ENCODE measurements around the gene SLC4A8.

Gene SLC4A8

DNA sequence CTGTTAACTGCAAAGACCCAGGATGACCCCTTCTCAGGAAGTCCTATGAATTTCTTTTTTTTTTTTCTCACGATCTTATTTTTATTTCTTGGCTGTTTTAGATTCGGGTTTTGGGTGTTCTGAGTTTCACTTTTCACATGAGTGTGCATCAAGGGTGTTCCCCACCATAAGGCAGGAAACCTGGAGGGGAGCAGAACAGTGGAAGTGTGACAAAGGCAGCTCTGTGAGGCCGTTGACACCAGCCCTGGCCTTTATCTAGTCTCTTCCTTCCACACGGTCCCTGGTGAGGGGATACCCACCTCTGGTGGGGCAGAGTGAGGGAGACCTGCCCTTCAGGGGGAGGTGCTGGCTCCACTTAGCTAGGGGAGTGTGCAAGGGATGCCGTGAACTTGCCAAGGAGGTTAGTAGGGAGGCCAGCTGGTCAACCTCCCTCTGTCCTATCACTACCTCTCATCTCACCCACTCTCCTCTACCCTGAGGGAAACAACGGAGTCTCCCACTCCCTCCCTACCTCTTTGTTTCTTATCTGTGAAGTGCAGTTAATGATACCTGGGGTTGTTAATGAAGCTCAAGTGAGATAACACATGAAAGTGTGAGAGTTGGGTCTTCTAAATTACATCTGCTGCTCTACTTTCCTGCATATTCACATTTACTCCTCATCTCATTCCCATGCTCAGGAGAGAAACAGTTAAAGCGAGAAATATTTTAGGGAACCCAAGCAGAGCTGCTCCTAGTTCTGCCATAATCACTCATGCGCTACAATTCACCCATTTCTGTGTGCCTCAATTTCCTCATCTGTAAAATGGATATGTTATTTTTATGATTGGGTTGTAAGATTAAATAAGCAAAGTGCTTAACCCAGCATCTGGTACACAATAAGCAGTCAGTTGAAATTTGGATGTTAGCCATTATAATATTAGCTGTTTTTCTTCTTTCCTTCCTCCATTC lies 29.1 kb upstream of the SLC4A8 start:
- peak; percentile 88 for DNase-seq (ENCODE audit: low spot score)

DNA sequence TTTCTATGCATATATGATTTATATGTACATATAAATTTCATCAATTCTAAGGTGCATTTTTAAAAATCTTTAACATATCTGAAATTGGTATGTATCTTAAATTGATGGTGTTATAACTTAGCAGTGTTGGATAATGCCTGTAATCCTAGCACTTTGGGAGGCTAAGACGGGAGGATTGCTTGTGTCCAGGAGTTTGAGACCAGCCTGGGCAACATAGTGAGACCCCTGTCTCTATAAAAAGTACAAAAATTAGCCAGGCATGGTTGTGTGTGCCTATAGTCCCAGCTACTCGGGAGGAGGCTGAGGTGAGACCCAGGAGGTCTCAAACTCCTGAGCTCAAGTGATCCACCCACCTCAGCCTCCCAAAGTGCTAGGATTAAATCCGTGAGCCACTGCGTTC lies 27.0 kb upstream of the SLC4A8 start:
- no peak for DNase-seq (ENCODE audit: low spot score)

GRCh38 chr12:51399891-51400290 lies 24.7 kb upstream of the SLC4A8 start:
- DNase-seq (ENCODE audit: low spot score), result no peak

GRCh38 chr12:51401020-51401419 lies 23.6 kb upstream of the SLC4A8 start:
- DNase-seq (ENCODE audit: low spot score), result no peak

GRCh38 chr12:51401486-51401885 lies 23.1 kb upstream of the SLC4A8 start:
- no peak for DNase-seq (ENCODE audit: low spot score)

DNA sequence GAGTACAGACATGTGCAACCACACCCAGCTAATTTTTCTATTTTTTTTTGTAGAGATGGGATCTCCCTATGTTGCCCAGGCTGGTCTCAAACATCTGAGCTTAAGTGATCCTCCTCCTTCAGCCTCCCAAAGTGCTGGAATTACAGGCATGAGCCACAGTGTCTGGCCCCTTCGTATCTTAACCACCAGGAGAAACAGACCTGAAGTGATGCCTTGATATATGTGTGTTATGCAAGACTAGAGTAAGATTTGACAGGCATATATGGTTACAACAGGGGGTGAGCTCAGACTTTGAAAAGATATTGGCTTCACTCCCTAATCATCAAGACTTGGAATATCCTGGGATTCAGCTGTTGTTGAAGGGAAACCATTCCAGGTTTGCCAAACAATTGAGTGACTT lies 22.7 kb upstream of the SLC4A8 start:
- no peak for DNase-seq (ENCODE audit: low spot score)

DNA sequence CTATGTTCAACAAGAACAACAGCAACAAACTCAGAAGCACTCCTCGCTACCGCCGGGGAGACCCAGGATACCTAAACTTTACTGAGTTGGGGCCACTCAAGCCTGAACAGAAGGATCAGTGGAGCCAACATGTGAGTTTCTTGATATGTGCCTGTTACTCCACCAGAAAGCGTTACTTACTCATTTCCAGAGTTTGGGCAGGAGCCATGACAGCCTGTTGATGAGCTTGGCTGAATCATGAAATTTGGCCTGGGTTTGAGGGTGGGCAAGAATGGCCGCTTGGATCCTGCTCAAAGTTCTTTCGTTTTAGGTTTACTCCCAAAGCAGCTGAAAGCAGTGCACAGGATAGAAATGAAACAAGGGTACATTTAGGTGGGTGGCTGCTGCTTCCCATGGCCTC lies 21.5 kb upstream of the SLC4A8 start:
- no peak for DNase-seq (ENCODE audit: low spot score)

DNA sequence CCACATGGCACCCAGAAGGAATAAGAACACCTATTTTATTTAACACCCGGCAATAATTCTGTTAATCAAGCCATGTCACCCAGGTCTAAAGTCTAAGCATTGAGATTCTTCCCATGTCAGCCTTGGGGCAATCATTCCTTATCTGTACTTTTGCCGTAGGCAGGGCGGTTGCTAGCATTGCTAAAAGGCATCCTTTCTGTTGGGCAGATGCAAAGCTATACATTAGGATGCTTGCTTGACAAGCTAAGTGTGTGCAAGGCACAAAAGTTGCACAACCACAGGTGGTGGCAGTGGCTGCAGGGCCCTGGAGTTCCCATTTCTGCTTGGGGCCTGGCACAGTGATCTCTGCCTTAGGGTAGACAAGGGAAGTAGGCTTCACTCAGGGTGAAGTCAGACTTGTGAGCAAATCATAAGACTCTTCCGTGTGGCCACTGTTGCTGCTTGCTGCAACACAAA lies 20.9 kb upstream of the SLC4A8 start:
- no peak for DNase-seq (ENCODE audit: low spot score)

DNA sequence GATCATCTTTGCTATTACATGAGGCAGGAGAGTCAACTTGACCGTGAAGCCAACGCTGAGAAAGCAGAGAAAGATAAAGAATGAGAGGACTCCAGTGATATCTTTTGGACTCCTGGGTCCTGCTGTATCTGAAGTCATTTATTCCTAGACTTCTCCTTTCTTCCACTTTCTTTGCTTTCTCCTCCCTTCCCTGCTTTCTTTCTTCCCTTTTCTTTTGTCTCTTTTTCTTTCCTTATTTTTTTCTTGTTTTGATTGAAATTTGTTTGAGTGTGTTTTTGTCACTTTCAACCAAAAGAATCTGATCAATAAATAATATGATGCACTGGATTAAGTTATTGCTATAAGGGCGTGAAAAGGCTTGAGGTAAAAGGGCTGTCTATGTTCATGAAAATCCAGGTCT lies 20.0 kb upstream of the SLC4A8 start:
- DNase-seq (ENCODE audit: low spot score), result no peak

DNA sequence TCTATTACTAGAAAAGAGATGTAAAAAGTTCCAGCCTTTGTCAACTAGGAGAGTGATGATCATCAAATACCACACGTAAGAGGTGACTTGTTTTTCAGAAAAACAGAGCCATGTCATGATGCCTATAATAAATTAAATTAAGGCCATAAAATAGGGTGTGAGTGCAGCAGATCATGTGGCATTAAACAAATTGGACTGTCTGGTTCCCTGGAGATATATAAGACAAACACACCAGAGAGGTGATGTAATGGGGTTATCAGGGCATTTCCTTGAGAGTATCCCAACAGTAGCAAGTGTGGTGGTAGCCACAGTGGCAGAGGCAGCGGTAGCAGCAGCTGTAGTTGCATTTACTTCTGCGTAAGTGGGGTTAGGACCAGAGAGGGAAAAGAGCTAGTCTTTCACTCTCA lies 18.8 kb upstream of the SLC4A8 start:
- DNase-seq (ENCODE audit: low spot score), result peak; percentile 99

DNA sequence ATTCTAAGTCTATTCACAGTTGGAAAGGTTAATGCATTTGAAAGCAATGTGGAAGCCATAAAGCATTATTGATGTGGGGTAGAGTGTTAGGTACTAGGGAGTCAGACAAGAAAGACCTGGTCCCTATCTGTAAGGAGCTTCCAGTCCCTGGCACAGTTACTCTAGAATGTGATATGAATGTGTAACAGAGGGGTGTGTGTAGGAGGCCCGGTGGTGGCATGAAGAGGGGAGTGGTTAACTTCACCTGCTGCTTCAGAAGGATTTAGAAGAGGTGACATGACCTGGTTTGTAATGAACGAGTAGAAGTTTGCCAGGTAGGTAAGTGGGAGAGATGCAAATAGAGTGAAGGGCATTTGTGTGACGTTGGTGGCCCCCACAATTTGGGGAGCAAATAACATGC lies 18.3 kb upstream of the SLC4A8 start:
- DNase-seq (ENCODE audit: low spot score), result no peak

- DNase-seq (ENCODE audit: low spot score), result no peak
Observed at GRCh38 chr12:51406859-51407258, 17.8 kb upstream of the SLC4A8 start.

GRCh38 chr12:51407604-51408003 lies 17.0 kb upstream of the SLC4A8 start:
- DNase-seq (ENCODE audit: low spot score), result no peak

- peak; percentile 99 for DNase-seq (ENCODE audit: low spot score)
Observed at GRCh38 chr12:51409846-51410245, 14.8 kb upstream of the SLC4A8 start.

DNA sequence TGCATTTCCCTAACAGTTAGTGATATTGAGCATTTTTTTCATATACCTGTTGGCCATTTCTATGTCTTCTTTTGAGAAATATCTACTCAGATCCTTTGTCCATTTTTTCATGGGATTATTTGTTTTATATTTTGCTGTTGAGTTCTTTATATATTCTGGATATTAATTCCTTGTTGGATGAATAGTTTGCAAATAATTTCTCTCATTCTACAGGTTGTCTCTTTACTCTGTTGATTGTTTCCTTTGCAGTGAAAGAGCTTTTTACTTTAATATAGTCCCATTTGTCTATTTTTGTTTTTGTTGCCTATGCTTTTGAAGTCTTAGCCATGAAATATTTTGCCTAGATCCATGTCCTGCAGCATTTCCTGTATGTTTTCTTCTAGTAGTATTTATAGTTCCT lies 11.5 kb upstream of the SLC4A8 start:
- no peak for DNase-seq (ENCODE audit: low spot score)

GRCh38 chr12:51413791-51414190 lies 10.8 kb upstream of the SLC4A8 start:
- DNase-seq (ENCODE audit: low spot score), result no peak

DNA sequence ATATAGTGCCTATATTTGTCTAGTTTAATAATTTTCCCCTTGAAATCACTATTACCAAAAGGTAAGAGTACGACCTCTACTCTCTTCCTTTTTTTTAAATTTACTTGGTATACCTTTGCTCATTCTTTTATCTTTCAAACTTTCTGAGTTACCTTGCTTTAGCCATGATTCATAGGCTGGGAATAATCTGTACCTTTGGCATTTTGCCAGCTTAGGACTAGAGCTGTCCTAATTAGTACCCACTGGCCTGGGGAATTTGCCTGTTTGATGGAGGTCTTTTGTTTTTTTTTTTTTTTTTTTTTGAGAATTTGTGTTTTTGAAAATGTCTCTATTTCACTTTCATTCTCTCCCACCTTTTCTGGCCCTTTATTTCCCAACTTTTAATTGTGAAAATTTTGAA lies 8.7 kb upstream of the SLC4A8 start:
- DNase-seq (ENCODE audit: low spot score), result no peak

- peak; percentile 67 for DNase-seq (ENCODE audit: low spot score)
Observed at GRCh38 chr12:51417826-51418225, 6.8 kb upstream of the SLC4A8 start.

DNA sequence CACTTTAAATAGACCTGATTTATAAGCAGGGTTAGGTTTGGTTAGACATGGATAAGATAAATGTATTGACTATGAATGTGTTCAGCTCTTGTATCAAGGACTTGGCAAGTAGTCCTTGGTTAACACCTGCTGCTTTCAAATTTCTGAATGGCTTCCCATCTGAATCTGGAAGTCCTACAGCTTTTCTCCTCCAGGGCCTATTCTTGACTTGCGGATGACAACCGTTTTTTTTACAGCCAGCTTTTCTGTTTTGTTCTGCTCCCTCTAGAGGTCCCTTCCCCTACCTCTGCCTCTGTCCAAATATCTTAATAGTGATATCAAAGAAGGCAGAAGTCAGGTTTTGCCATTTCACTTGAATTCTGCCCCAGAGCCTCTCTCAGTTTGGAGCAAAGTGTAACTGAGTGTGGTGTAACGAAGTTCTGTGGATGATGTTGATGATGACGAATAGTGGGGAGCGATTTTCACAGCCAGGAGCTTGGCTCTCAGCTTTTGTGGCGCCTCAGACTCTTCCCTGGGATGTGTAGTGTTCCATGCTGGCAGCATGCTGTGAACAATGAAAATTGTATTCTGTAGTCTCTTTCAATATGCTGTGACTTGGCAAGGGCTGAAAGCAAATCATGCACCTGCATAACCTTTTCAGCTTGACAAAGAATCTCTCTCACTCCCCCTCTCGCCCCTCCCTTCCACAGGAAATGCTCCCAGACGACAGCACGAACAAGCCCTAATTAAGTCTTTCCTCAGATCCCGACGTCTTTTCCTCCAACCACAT lies 5.0 kb upstream of the SLC4A8 start:
- peak; percentile 48 for DNase-seq (ENCODE audit: low spot score)

DNA sequence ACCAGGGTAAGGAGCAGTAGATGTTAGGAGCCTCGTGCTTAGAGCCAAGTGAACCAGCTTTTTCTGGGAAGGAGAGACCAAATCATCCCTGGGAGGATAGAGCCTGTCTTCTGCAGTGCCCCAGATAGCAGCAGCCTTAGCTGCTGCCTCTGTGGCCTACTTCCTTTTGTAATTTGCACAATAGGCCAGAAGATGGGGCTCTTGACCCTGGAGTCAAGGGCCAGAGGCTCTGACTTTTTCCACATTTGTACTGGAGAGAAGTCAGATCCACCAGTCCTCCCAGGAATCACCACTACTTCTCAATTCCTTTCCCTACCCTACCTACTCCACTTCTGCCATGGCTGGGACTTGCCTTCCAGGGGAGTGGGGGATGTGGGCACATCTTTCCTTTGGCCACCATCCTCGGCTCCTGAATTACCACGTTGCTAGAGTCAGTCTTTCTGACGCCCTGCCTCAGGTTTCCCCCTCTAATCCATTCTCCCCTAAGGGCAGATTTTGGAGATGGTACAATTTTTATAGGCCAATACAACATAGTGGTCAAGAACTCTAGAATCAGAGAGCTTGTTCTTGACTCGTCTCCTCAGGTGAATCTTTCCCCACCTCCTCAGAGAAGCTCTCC lies 3.3 kb upstream of the SLC4A8 start:
- peak; percentile 80 for DNase-seq (ENCODE audit: low spot score)

- no peak for DNase-seq (ENCODE audit: low spot score)
Observed at GRCh38 chr12:51424094-51424661, 453 bp upstream of the SLC4A8 start.

GRCh38 chr12:51428256-51428655 lies 3.6 kb downstream of the SLC4A8 start:
- DNase-seq (ENCODE audit: low spot score), result no peak
